Stimulated activated CD4-positive, alpha-beta T cell treated with anti-CD3 and anti-CD28 coated beads, Interleukin-15, amount 100 ng/mL, for 24 hours (primary cell): ENCODE results near the gene ARPP21.
"Not testable (repeated sequence)": the region's sequence is repeated elsewhere in the genome, so short reads cannot be mapped to it uniquely, and the experiment has no call there.

Source experiments
- DNase-seq: peaks from one replicate; pipeline ENCODE4 v3.0.0-alpha.2; 2020

Gene ARPP21

DNA sequence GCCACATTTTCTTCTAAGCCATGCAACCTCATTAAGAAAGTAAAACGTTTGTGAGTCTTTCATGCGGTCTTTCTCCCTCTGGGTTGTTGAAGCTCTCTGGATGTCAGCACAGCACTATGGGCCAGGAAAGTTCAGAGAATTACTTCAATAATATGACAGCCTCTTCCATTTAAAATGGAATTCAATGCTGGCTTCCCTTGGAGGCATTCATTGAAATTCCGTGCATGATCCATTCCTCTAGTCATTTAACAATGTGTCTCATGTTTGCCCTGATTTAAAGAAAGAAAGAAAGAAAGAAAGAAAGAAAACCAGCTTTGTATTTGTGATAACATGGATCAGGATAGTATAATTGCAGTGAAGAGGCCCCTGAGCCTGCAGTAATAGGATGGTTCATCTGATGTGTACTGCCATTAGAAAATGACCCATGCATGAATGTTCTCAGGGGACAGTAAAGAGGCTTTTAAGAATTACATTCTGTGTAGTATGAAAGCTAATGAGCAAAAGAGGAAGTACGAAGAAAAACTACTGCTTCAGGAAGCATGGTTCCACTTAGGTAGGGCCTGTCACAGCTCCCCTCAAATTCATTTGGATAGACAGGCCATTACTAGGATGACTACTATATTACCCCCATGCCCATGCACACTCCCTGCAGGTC lies 146.0 kb downstream of the ARPP21 start:
- no peak for DNase-seq

DNA sequence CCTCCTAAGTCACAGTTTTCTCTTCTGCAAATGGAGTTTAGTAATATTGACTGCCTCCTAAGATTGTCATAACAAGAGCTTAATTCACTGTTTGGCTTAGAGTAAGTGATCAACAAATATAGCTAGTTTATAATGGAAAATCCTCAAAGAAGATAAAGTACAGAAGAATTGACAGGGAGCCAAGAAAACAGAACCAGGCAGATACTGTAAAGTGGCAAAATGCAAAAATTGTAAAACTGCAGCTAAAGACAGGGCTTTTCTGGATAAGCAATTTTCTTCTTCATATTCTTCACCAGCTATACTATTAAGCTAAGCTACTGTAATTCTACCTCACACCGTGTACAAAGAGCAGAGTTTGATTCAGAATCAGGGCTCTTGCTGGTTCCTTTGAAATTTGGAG lies 148.6 kb downstream of the ARPP21 start:
- DNase-seq: no peak

DNA sequence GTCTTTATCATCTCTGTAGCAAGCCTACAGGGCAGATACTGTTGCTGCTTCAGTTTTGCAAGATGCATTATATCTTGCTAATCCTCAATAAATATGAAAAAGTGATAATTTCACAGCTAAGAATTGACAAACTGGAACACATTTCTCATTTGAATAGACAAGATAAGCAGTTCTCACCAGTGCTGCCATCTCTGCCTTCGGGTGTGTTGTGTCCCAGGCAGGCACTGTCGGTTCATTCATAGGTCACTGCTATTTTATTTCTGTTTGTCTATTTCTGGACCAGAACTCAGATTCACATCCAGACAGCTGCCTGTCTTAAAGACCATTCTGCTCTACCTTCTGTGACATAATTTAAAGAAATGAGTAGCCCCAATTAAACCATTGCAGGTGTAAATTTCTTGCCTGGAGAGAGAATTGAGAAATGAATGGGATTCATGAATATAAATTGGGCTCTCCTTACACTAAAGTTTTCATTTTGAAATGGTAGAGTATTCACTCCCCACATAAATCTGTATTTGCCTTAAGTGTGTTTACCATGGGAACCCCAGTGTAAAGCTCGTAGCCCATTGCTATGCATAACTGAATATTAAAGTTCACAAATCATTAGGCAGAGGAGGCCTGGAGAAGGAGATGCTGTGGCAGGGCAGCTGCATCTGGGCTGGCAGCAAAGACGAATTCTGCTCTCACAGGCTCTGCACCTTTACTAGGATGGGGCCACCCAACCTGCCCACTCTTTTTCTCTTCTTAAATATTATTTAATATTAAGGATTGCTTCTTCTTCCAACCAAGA lies 149.9 kb downstream of the ARPP21 start:
- DNase-seq: no peak

- DNase-seq: no peak
Measured at GRCh38 chr3:35790764-35791163, 151.4 kb downstream of the ARPP21 start.

DNA sequence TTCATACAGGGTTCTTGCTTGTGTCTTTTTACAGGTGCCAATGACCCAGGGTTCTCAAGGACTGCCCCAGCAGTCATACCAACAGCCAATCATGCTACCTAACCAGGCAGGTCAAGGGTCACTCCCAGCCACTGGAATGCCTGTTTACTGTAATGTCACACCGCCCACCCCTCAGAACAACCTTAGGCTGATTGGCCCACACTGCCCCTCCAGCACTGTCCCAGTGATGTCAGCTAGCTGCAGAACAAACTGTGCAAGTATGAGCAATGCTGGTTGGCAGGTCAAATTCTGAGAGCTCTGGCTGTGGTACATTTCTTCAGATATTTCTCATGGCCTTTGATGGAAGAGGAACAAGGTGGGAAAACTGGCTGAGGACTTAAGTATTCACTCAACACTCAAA lies 154.3 kb downstream of the ARPP21 start:
- DNase-seq: no peak

GRCh38 chr3:35800960-35801459 lies 161.7 kb downstream of the ARPP21 start:
- no peak for DNase-seq

DNA sequence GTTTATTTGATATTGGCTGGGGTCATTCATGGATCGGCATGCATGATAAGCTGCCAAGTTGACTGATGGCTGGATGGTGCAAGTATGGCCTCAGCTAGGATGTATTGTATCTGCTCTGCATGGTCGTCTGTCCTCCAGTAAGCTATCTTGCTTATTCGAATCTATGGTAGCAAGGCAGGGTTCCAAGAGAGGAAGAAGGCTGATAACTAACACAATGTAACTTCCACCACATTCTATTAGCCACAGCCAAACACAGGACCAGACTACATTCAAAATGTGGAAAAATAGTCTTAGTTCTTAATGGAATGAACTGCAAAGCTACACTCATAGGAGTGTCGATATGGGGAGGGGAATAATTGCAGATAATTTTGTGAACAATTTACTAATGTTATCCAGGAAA lies 175.2 kb downstream of the ARPP21 start:
- DNase-seq: no peak

DNA sequence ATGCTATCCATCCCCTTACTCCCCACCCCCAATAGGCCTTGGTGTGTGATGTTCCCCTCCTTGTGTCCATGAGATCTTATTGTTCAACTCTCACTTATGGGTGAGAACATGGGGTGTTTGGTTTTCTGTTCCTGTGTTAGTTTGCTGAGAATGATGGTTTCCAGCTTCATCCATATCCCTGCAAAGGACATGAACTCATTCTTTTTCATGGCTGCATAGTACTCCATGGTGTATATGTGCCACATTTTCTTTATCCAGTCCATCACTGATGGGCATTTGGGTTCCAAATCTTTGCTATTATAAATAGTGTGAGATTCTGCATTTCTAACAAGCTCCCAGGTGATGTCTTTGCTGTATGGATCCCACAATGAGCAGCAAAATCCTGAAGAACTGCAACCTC lies 176.5 kb downstream of the ARPP21 start:
- DNase-seq: not testable (repeated sequence)

DNA sequence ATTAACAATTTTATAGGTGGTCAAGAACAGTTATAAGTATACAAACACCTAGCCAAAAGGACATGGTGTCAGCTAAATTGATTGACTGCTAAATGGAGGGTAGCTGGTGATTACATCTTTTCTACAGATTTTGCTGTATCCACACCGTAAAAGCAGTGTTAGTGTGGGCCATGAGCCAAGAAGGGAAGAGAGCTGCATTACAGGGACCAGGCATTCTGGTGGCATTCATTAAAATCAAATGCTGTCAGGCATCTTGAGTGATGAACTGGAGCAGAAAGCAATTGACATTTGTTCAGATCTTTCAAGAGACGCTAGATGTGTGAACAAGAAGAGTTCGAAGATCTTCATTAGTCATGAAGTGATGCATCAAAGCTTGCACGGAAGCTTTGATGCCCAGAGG lies 177.9 kb downstream of the ARPP21 start:
- DNase-seq: no peak

- DNase-seq: no peak
Measured at GRCh38 chr3:35832140-35832571, 192.8 kb downstream of the ARPP21 start.
